ENCODE measurements around the gene CDYL2. TPM values are rescaled to one million over a fixed set of nuclear protein-coding genes. Genes with fewer than 3 reads are reported as not detected.

Gene CDYL2
- total RNA-seq, 1 donor from 2014 or later = 19.9 TPM

DNA sequence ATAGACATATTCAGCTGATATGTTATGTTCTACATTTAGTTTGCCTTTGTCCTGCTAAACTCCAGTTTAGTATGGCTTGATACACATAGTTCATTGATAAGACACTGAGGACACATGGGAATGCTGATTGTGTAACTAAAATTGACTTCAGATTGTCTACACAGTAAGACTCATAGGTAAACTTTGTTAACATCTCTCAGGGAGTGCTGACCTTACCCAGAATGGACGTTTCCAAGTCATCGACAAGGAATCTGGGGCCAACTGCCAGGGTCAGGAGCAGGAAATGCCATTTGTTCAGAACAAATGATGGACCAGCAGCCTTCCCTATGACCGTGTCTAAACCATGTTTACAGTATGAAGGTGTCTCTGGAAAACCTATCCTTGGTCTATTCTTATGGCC, 204.9 kb downstream of the CDYL2 start:
- peaks cover 12% of the 10 kb centered on the region for H3K9me3 Mint-ChIP-seq (ENCODE audit: low read depth)
- no peak overlapping the region for H3K27ac Mint-ChIP-seq
- H3K4me3 Mint-ChIP-seq (ENCODE audit: low read depth) = no peak overlapping the region
- no peaks in the 10 kb centered on the region for H3K27me3 Mint-ChIP-seq
- DNase-seq (ENCODE audit: low spot score, unreplicated experiment) = no peak
- TF ChIP-seq, protein P1, sequence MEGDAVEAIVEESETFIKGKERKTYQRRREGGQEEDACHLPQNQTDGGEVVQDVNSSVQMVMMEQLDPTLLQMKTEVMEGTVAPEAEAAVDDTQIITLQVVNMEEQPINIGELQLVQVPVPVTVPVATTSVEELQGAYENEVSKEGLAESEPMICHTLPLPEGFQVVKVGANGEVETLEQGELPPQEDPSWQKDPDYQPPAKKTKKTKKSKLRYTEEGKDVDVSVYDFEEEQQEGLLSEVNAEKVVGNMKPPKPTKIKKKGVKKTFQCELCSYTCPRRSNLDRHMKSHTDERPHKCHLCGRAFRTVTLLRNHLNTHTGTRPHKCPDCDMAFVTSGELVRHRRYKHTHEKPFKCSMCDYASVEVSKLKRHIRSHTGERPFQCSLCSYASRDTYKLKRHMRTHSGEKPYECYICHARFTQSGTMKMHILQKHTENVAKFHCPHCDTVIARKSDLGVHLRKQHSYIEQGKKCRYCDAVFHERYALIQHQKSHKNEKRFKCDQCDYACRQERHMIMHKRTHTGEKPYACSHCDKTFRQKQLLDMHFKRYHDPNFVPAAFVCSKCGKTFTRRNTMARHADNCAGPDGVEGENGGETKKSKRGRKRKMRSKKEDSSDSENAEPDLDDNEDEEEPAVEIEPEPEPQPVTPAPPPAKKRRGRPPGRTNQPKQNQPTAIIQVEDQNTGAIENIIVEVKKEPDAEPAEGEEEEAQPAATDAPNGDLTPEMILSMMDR (IDR thresholded peaks at IDR 0.05; ENCODE audit: unreplicated experiment) = no peak
- H3K36me3 Mint-ChIP-seq (ENCODE audit: insufficient read depth) = peaks cover 5% of the 10 kb centered on the region
- H3K4me1 Mint-ChIP-seq (ENCODE audit: low read depth) = no peaks in the 10 kb centered on the region

DNA sequence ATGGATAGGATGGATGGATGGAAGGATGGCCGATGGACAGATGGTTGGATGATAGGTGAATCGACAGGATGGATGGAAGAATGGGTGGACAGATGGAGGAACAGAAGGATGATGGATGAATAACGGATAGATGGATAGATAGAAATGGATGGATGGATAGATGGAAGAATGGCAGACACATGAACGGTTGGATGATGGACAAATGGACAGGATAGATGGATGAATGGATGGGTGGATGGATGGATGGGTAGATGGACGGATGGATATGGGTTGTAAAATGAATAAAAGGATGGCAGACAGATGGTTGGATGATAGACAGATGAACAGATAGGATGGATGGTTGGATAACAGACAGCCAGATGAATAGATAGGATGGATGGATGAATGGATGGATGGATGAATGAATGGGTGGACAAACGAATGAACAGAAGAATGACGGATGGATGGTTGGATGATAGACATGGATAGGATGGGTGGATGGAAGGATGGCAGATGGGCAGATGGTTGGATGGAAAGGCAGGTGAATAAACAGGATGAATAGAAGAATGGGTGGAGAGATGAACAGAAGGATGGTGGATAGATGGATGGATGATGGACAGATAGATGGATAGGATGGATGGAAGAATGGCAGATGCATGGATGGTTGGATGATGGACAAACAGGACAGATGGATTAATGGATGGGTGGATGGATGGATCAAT, 207.7 kb downstream of the CDYL2 start:
- DNase-seq (ENCODE audit: low spot score, unreplicated experiment) = no peak
- TF ChIP-seq, protein P1 (IDR thresholded peaks at IDR 0.05; ENCODE audit: unreplicated experiment) = no peak
- Mint-ChIP-seq H3K27me3 (no peaks in the 10 kb centered on the region), H3K9me3 (ENCODE audit: low read depth) (peaks cover 12% of the 10 kb centered on the region), H3K27ac (no peak overlapping the region), H3K4me1 (ENCODE audit: low read depth) (no peaks in the 10 kb centered on the region), H3K4me3 (ENCODE audit: low read depth) (no peak overlapping the region), H3K36me3 (ENCODE audit: insufficient read depth) (no peaks in the 10 kb centered on the region)

DNA sequence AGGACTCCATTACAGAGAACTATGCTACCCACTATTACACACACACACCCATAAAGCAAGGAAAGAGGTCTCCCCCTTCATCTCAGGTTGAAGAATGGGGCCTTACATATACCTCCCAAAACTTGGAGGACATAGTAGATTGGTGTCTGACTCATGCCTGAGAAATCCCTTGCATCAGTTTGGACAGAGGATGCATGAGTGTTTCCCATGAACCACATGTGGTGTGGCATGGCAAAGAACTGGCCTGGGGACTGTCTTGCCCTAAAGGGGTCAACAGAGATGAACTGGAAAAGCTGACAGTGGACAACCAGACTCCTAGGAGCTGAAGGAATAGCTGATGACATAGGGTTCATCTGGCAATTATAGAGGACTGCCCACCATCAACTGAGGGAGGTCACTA, 209.6 kb downstream of the CDYL2 start:
- Mint-ChIP-seq H3K36me3 (ENCODE audit: insufficient read depth) (no peaks in the 10 kb centered on the region), H3K4me1 (ENCODE audit: low read depth) (no peaks in the 10 kb centered on the region), H3K27me3 (no peaks in the 10 kb centered on the region)

DNA sequence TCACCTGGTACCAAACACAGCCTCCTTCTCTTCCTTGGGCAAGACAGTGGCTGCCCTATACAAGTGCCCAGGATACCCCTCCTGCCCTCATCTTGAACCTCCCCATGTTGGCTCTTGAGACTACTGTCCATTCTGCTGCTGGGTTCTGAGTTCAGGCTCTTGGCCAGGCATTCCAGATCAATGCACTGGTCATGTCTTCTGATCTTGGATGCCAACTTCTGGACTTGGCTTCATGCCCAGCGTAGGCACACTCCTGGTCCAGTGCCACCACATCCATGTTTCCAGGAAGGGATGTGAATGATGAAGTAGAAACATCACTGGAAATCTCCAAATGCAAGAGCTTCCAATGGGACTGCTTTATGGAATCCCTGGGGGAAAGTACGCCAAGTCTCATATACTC, 212.1 kb downstream of the CDYL2 start:
- Mint-ChIP-seq H3K4me1 (ENCODE audit: low read depth) (no peaks in the 10 kb centered on the region), H3K4me3 (ENCODE audit: low read depth) (no peak overlapping the region)

More for the DNA sequence above, 209.6 kb downstream of the CDYL2 start:
- Mint-ChIP-seq H3K9me3 (ENCODE audit: low read depth) (peaks cover 12% of the 10 kb centered on the region), H3K27ac (no peak overlapping the region), H3K4me3 (ENCODE audit: low read depth) (no peak overlapping the region)
- no peak for DNase-seq (ENCODE audit: low spot score, unreplicated experiment)
- TF ChIP-seq, protein P1 (IDR thresholded peaks at IDR 0.05; ENCODE audit: unreplicated experiment) = no peak

DNA sequence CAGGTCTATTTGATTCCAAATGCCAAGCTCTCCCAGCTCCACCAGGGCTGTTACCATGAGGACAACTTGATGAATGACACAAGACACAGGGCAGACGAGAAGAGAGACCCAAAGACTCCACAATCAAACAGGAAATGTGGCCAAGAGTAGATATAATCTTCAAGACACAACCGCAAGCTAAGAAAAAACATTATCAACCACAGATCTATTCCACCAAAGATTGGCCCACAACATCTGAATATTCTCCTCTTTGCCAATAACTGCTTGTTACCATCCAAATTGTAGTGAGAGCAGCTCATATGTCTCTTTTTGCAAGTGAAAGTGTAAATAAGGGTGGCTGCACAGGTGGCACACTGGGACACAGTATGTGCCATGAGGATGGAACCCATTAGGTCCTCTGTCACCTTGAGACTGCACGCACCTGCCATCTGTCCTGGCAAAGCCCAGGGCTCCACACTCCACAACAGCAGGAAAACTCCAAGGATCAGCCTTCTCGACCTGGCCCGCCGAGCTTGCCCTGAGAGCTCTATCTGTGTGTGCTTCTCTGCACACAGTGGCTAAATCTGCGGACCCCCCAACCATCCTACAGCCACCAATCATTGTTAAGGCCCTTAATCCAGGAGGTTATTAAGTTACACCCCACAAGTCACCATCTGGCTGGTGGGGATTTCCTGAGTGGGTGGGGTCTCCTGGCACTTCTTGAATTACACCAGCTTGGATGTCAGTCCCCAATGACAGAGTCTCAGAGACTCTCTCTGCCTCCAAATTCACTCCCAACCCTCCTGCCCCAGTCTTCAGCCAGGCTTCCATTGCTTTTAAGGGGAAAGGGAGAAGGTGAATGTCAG, 213.1 kb downstream of the CDYL2 start:
- TF ChIP-seq, protein P1 (IDR thresholded peaks at IDR 0.05; ENCODE audit: unreplicated experiment) = no peak
- no peaks in the 10 kb centered on the region for H3K36me3 Mint-ChIP-seq (ENCODE audit: insufficient read depth)
- H3K27ac Mint-ChIP-seq = no peak overlapping the region
- H3K27me3 Mint-ChIP-seq = no peaks in the 10 kb centered on the region
- H3K4me3 Mint-ChIP-seq (ENCODE audit: low read depth) = no peak overlapping the region
- H3K4me1 Mint-ChIP-seq (ENCODE audit: low read depth) = no peaks in the 10 kb centered on the region
- no peak for DNase-seq (ENCODE audit: low spot score, unreplicated experiment)
- H3K9me3 Mint-ChIP-seq (ENCODE audit: low read depth) = peaks cover 4% of the 10 kb centered on the region

More for the DNA sequence above, 212.1 kb downstream of the CDYL2 start:
- Mint-ChIP-seq H3K27me3 (no peaks in the 10 kb centered on the region), H3K27ac (no peak overlapping the region), H3K36me3 (ENCODE audit: insufficient read depth) (no peaks in the 10 kb centered on the region), H3K9me3 (ENCODE audit: low read depth) (peaks cover 12% of the 10 kb centered on the region)
- TF ChIP-seq, protein P1 (IDR thresholded peaks at IDR 0.05; ENCODE audit: unreplicated experiment) = no peak
- DNase-seq (ENCODE audit: low spot score, unreplicated experiment) = no peak
